Mucosa of descending colon (tissue), 3 donors: ENCODE data around the gene YIPF2. TPM values are rescaled to one million over a fixed set of nuclear protein-coding genes. Genes with fewer than 3 reads are reported as not detected.
A peak's percentile ranks its signal among the peaks of the same experiment; 100 is the strongest.
"Not testable (repeated sequence)": the region's sequence is repeated elsewhere in the genome, so short reads cannot be mapped to it uniquely, and the experiment has no call there.

Source experiments
- ATAC-seq: fragments of 200-7000 bp; cut with Tn5 transposase; one replicate; pipeline ENCODE4 v1.9.1; 2020; ENCODE audit warnings: mild to moderate bottlenecking, moderate library complexity
- DNase-seq, 3 donors: peaks; one replicate each; pipeline ENCODE4 v3.0.0-alpha.2; 2020
- H3K36me3 ChIP-seq: fragments of 200-600 bp; one replicate; pipeline ENCODE4 v1.8.0; 2021; ENCODE audit warnings: low read depth, mild to moderate bottlenecking
- H3K4me1 ChIP-seq: fragments of 200-600 bp; one replicate; pipeline ENCODE4 v1.8.0; 2021; ENCODE audit warnings: low read depth, mild to moderate bottlenecking
- H3K4me3 ChIP-seq: fragments of 200-600 bp; one replicate; pipeline ENCODE4 v1.8.0; 2021; ENCODE audit warnings: mild to moderate bottlenecking
- H3K9me3 ChIP-seq: fragments of 200-600 bp; one replicate; pipeline ENCODE4 v1.8.0; 2021; ENCODE audit warnings: mild to moderate bottlenecking
- intact Hi-C, 2 donors: fragments of 100-400 bp; cut with DNase I in 1 of 2; cut with micrococcal nuclease in 1 of 2; formaldehyde crosslinking; loops; one replicate each; pipeline versions ENCODE4 v1.11.0 to v1.11.1; 2022; cut with DNase I, micrococcal nuclease
- total RNA-seq, 3 donors: library from RNA; stranded (reverse); fragmentation: NEBNext Ultra II Directional in 2 of 3; extraction: Animal tissue kit (Norgen Biotek cat#: 25700) in 2 of 3; gene quantifications; one replicate each; pipeline versions ENCODE4 v1.2.1 to v1.2.4, GENCODE V29; 2021 to 2023
- TF ChIP-seq, protein P1 (sequence below): fragments of 200-600 bp; IDR thresholded peaks from one replicate; pipeline ENCODE4 v1.8.0; 2022; ENCODE audit warnings: antibody characterized with exemption, mild to moderate bottlenecking
- donor health status: DM: no; HTN: no; CAD: no; lungs with moderate emphysema.
- donor health status: DM: no; HTN: no; CAD: no.
- donor health status: DM: no; HTN: yes; CAD: no.

The YIPF2 gene
- total RNA-seq, 3 donors from 2014 or later, result 34.0 to 55.8 (median 55.2) TPM

DNA sequence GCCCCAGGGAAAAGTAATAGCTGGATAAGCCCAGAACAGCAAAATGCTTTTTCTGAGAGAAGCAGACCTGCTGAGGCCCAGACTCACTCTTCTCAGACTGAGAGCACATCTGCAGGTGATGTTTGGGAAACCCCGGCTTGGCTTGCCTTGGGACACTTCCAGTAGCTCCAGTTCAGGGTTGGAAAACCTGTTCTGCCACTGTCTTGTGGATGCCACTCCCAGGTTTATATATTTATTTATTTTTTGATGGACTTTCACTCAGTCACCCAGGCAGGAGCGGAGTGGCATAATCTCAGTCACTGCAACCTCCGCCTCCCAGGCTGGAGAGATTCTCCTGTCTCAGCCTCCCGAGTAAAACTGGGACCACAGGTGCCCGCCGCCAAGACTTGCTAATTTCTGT lies 24.4 kb upstream of the YIPF2 start:
- Histone ChIP-seq H3K9me3 (no peaks in the 10 kb centered on the region), H3K4me3 (no peak overlapping the region), H3K36me3 (no peaks in the 10 kb centered on the region), H3K4me1 (peaks cover 8% of the 10 kb centered on the region)
- intact Hi-C loops, result no loop called here
- DNase-seq (peak; percentile 55 to 90 (median 63)), ATAC-seq (peak; percentile 95)
- TF ChIP-seq, protein P1, sequence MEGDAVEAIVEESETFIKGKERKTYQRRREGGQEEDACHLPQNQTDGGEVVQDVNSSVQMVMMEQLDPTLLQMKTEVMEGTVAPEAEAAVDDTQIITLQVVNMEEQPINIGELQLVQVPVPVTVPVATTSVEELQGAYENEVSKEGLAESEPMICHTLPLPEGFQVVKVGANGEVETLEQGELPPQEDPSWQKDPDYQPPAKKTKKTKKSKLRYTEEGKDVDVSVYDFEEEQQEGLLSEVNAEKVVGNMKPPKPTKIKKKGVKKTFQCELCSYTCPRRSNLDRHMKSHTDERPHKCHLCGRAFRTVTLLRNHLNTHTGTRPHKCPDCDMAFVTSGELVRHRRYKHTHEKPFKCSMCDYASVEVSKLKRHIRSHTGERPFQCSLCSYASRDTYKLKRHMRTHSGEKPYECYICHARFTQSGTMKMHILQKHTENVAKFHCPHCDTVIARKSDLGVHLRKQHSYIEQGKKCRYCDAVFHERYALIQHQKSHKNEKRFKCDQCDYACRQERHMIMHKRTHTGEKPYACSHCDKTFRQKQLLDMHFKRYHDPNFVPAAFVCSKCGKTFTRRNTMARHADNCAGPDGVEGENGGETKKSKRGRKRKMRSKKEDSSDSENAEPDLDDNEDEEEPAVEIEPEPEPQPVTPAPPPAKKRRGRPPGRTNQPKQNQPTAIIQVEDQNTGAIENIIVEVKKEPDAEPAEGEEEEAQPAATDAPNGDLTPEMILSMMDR, result no peak

DNA sequence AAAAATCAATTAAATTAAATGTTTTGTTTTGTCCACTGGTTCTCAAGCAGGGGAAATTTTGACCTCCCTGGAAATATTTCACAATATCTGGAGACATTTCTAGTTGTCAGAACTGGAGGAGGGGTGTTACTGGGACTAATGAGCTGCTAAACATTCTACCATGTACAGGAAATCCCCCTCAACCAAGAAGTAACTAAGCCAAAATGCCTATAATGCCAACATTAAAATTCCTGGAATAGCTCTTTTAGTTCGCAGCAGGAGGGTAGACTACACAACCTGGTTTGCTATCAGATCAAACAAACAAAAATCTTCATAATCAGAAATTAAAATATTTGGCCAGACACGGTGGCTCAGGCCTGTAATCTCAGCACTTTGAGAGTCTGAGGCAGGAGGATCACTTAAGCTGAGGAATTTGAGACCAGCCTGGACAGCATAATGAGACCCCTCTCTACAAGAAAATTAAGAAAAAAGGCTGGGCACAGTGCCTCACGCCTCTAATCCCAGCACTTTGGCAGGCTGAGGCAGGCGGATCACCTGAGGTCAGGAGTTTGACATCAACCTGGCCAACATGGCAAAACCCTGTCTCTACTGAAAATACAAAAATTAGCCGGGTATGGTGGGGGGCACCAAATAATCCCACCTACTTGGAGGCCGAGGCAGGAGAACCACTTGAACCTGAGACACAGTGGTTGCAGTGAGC lies 18.7 kb upstream of the YIPF2 start:
- no peak overlapping the region for H3K4me3 ChIP-seq
- no peaks in the 10 kb centered on the region for H3K36me3 ChIP-seq
- ATAC-seq (no peak), DNase-seq (no peak)
- intact Hi-C loops, result no loop called here
- TF ChIP-seq, protein P1, result no peak
- peaks cover 6% of the 10 kb centered on the region for H3K4me1 ChIP-seq
- no peaks in the 10 kb centered on the region for H3K9me3 ChIP-seq

DNA sequence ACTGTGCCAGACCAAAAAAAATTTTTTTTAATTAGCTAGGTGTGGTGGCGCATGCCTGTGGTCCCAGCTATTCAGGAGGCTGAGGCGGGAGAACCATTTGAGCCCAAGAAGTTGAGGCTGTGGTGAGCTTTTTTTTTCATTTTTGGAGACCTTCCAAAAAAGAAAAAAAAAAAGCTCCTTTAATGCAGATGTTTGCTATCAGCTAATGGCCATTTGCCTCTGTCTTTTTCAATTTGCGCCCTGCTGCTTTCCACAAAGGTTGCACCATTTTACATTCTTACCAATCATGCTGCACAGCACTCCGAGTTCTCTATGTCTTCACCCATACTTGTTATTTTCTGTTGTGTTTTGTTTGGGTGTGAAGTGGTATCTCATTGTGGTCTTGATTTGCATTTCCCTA lies 16.8 kb upstream of the YIPF2 start:
- H3K4me3 ChIP-seq, result no peak overlapping the region
- H3K4me1 ChIP-seq, result peaks cover 9% of the 10 kb centered on the region
- intact Hi-C loops, result no loop called here
- no peak for DNase-seq
- ATAC-seq, result no peak
- no peaks in the 10 kb centered on the region for H3K36me3 ChIP-seq
- TF ChIP-seq, protein P1, result no peak
- H3K9me3 ChIP-seq, result no peaks in the 10 kb centered on the region

DNA sequence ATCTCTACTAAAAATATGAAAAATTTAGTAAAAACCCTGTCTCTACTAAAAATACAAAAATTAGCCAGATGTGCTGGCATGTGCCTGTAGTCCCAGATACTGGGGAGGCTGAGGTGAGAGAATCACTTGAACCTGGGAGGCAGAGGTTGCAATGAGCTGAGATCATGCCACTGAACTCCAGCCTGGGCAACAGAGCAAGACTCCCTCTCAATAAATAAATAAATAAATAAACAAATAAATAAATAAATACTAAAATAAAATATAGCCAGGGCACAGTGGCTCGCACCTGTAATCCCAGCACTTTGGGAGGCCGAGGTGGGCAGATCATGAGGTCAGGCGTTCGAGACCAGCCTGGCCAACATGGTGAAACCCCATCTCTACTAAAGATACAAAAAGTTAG lies 15.0 kb upstream of the YIPF2 start:
- intact Hi-C loops, DNase-seq: not testable (repeated sequence)

DNA sequence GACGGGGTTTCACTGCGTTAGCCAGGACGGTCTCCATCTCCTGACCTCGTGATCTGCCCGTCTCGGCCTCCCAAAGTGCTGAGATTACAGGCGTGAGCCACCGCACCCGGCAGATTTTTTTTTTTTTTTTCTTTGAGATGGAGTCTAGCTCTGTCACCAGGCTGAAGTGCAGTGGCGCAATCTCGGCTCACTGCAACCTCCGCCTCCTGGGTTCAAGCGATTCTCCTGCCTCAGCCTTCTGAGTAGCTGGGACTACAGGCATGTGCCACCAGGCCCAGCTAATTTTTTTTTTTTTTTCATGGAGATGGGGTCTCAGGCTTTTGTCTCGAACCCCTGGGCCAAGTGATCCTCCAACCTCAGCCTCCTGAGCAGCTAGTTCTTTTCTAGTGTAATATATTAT lies 13.2 kb upstream of the YIPF2 start:
- intact Hi-C loops, DNase-seq, H3K4me3 ChIP-seq, H3K9me3 ChIP-seq, H3K36me3 ChIP-seq: not testable (repeated sequence)
- peak; percentile 21 for ATAC-seq
- H3K4me1 ChIP-seq, result peaks cover 18% of the 10 kb centered on the region

More for the DNA sequence above, 15.0 kb upstream of the YIPF2 start:
- H3K9me3 ChIP-seq, H3K36me3 ChIP-seq, H3K4me3 ChIP-seq, ATAC-seq: not testable (repeated sequence)
- H3K4me1 ChIP-seq, result peaks cover 18% of the 10 kb centered on the region

DNA sequence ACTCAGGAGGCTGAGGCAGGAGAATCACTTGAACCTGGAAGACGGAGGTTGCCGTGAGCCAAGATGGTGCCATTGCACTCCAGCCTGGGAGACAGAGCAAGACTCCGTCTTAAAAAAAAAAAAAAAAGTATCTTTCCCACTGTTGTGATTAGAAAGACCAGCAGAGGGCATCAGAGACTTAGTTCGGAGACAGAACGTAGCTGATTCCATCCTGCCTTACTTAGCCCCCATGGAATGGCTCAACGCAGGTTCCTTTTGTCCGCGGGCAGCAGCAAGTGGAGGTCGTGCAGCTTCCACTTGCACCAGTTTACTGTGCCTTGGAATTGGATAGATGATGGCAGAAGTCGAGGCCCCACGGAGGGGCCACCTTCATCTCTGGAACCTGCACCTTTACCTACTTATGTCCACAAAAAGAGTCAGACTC lies 8.2 kb upstream of the YIPF2 start:
- intact Hi-C loops, result no loop called here
- Histone ChIP-seq H3K4me1 (peaks cover 9% of the 10 kb centered on the region), H3K9me3 (no peaks in the 10 kb centered on the region), H3K36me3 (no peaks in the 10 kb centered on the region), H3K4me3 (no peak overlapping the region)
- TF ChIP-seq, protein P1, result peak; percentile 14
- peak in 1 of 3 donors; percentile 81 for DNase-seq
- ATAC-seq, result peak; percentile 79
